ENCODE results near the gene PTPN4. TPM values are rescaled to one million over a fixed set of nuclear protein-coding genes. Genes with fewer than 3 reads are reported as not detected.

PTPN4 gene
- total and polyA plus RNA-seq, 2 of the 13 experiments (the other 11 are each of a cell fraction or from before 2014, with no cell fraction given), result 20.3 to 34.6 TPM

DNA sequence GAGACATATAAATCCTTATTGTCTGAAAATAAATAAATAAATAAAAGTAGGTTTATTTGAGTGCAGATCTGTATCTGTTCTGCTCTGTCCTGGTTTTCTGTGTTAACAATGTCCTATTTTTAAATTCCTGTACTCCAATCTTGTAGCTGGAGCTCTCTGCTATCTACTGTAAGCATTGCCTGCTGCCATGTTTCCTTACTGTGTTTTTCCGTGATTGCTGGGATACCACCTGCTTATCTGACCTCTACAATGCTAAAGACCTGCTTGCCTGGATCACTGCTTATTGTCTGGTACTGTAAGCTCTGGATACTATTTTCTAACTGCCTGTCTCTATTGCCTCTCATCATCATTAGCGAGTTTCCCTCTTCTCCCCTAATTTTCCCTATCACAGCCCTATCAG, 11.6 kb downstream of the PTPN4 start:
- 89% methylated on average over 2 of the region's 2 CpGs for WGBS (ENCODE audit: low lambda C conversion rate)
- ATAC-seq, result no peak
- TF ChIP-seq, protein P1, sequence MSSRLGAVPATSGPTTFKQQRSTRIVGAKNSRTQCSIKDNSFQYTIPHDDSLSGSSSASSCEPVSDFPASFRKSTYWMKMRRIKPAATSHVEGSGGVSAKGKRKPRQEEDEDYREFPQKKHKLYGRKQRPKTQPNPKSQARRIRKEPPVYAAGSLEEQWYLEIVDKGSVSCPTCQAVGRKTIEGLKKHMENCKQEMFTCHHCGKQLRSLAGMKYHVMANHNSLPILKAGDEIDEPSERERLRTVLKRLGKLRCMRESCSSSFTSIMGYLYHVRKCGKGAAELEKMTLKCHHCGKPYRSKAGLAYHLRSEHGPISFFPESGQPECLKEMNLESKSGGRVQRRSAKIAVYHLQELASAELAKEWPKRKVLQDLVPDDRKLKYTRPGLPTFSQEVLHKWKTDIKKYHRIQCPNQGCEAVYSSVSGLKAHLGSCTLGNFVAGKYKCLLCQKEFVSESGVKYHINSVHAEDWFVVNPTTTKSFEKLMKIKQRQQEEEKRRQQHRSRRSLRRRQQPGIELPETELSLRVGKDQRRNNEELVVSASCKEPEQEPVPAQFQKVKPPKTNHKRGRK (CRISPR knock-in tag; IDR thresholded peaks at IDR 0.05), result no peak
- TF ChIP-seq NFRKB (IDR thresholded peaks at IDR 0.05) (no peak), ZBTB8A (CRISPR knock-in tag; IDR thresholded peaks at IDR 0.05; ENCODE audit: borderline replicate concordance, low read depth) (no peak), MEIS1 (CRISPR knock-in tag; IDR thresholded peaks at IDR 0.05; ENCODE audit: borderline replicate concordance) (no peak), ZNF484 (CRISPR knock-in tag; IDR thresholded peaks at IDR 0.05; ENCODE audit: borderline replicate concordance, low read depth) (no peak), ZNF180 (CRISPR knock-in tag; IDR thresholded peaks at IDR 0.05; ENCODE audit: borderline replicate concordance, low read depth) (no peak), SAFB2 (CRISPR knock-in tag; IDR thresholded peaks at IDR 0.05; ENCODE audit: borderline replicate concordance, low read depth) (no peak), ZNF777 (CRISPR knock-in tag; IDR thresholded peaks at IDR 0.05) (no peak), CREB1 (IDR thresholded peaks at IDR 0.05) (no peak), CREB1 (CRISPR knock-in tag; IDR thresholded peaks at IDR 0.05) (no peak), MIER2 (CRISPR knock-in tag; IDR thresholded peaks at IDR 0.05) (no peak), NCOA5 (CRISPR knock-in tag; IDR thresholded peaks at IDR 0.05) (no peak), ZNF552 (CRISPR knock-in tag; IDR thresholded peaks at IDR 0.05; ENCODE audit: borderline replicate concordance) (no peak), SOX13 (IDR thresholded peaks at IDR 0.05) (no peak), SOX13 (CRISPR knock-in tag; conservative IDR thresholded peaks at IDR 0.05 in 1 of 2, IDR thresholded peaks at IDR 0.05 in 1 of 2) (no peak), XRCC5 (optimal IDR thresholded peaks at IDR 0.05; ENCODE audit: low read length) (no peak)
- TF ChIP-seq, protein P2, sequence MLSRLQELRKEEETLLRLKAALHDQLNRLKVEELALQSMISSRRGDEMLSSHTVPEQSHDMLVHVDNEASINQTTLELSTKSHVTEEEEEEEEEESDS (CRISPR knock-in tag; IDR thresholded peaks at IDR 0.05; ENCODE audit: borderline replicate concordance), result no peak
- TF ChIP-seq, protein P3, sequence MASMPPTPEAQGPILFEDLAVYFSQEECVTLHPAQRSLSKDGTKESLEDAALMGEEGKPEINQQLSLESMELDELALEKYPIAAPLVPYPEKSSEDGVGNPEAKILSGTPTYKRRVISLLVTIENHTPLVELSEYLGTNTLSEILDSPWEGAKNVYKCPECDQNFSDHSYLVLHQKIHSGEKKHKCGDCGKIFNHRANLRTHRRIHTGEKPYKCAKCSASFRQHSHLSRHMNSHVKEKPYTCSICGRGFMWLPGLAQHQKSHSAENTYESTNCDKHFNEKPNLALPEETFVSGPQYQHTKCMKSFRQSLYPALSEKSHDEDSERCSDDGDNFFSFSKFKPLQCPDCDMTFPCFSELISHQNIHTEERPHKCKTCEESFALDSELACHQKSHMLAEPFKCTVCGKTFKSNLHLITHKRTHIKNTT (CRISPR knock-in tag; IDR thresholded peaks at IDR 0.05), result no peak
- TF ChIP-seq, protein P4, sequence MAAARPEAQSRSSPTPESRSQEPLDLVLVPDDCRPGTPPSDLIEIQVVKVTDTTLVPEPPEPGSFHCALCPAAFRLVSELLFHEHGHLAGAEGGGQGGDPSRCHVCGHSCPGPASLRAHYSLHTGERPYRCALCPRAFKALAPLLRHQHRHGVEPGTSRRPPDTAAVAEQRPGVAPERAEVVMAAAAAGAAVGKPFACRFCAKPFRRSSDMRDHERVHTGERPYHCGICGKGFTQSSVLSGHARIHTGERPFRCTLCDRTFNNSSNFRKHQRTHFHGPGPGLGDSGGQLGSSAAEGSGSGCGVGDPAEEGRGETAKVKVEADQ (CRISPR knock-in tag; IDR thresholded peaks at IDR 0.05; ENCODE audit: borderline replicate concordance), result no peak
- TF ChIP-seq, protein P5, sequence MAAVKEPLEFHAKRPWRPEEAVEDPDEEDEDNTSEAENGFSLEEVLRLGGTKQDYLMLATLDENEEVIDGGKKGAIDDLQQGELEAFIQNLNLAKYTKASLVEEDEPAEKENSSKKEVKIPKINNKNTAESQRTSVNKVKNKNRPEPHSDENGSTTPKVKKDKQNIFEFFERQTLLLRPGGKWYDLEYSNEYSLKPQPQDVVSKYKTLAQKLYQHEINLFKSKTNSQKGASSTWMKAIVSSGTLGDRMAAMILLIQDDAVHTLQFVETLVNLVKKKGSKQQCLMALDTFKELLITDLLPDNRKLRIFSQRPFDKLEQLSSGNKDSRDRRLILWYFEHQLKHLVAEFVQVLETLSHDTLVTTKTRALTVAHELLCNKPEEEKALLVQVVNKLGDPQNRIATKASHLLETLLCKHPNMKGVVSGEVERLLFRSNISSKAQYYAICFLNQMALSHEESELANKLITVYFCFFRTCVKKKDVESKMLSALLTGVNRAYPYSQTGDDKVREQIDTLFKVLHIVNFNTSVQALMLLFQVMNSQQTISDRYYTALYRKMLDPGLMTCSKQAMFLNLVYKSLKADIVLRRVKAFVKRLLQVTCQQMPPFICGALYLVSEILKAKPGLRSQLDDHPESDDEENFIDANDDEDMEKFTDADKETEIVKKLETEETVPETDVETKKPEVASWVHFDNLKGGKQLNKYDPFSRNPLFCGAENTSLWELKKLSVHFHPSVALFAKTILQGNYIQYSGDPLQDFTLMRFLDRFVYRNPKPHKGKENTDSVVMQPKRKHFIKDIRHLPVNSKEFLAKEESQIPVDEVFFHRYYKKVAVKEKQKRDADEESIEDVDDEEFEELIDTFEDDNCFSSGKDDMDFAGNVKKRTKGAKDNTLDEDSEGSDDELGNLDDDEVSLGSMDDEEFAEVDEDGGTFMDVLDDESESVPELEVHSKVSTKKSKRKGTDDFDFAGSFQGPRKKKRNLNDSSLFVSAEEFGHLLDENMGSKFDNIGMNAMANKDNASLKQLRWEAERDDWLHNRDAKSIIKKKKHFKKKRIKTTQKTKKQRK (IDR thresholded peaks at IDR 0.05; ENCODE audit: low read length), result no peak

More for the DNA sequence above, 11.6 kb downstream of the PTPN4 start:
- H3K4me1 ChIP-seq (ENCODE audit: insufficient read depth, low read length), result peaks cover 45% of the 10 kb centered on the region
- H3K9me3 ChIP-seq (ENCODE audit: low read length), result no peaks in the 10 kb centered on the region
- no peak overlapping the region for H3K4me3 ChIP-seq (replicated peaks in 1 of 3; ENCODE audit: insufficient read depth in 1 of 3, low read depth in 2 of 3, low read length in 3 of 3)
- H2AFZ ChIP-seq (ENCODE audit: low read length), result no peak overlapping the region
- no peaks in the 10 kb centered on the region; a peak in 1 of 5 replicates for H3K36me3 ChIP-seq (replicated peaks in 1 of 2; ENCODE audit: control insufficient read depth in 1 of 2, insufficient read depth in 2 of 2, low read length in 2 of 2)
- no peaks in the 10 kb centered on the region for H3K27me3 ChIP-seq (ENCODE audit: control insufficient read depth in 1 of 2, insufficient read depth in 2 of 2, low read length in 2 of 2)
- no peak for DNase-seq (ENCODE audit: low spot score)
- FAIRE-seq, result no peak
- H4K20me1 ChIP-seq (ENCODE audit: insufficient read depth, low read length), result peaks cover 21% of the 10 kb centered on the region
- ChIA-PET CTCF (ENCODE audit: low intra/inter-chr PET ratio, low total read pairs) (no interaction called here), POLR2A (interaction anchor here (1.5 kb wide), 1 partner anchor 12 kb away, joined by 7 read pairs; the partner anchor contains the start of gene PTPN4)
- intact Hi-C loops (cut with micrococcal nuclease; ENCODE audit: unreplicated experiment) (no loop called here), in situ Hi-C loops (cut with HindIII; ENCODE audit: extremely low pct_ligation_motif_present, low pct_unique_long_range_greater_than_20kb) (no loop called here)
- H3K4me2 ChIP-seq (ENCODE audit: low read depth, low read length), result no peak overlapping the region
- H3K27ac ChIP-seq (ENCODE audit: extremely low read length, insufficient read depth, low read length), result no peak overlapping the region
- H3K79me2 ChIP-seq (ENCODE audit: insufficient read depth, low read length), result peaks cover 79% of the 10 kb centered on the region
- H3K9ac ChIP-seq (ENCODE audit: insufficient read depth, low read depth, low read length), result no peak overlapping the region
- no TSS peak for BruUV-seq (replicated peaks)

All from HepG2 (cell line).